Stimulated activated CD4-positive, alpha-beta T cell treated with anti-CD3 and anti-CD28 coated beads, Interleukin-15, amount 100 ng/mL, for 48 hours (primary cell): Measurements from ENCODE around the gene HMX1.

Experiments
- DNase-seq, 2 donors: peaks; one replicate each; pipeline ENCODE4 v3.0.0-alpha.2; 2020; ENCODE audit warnings: low read depth in 2 of 2

The HMX1 gene

DNA sequence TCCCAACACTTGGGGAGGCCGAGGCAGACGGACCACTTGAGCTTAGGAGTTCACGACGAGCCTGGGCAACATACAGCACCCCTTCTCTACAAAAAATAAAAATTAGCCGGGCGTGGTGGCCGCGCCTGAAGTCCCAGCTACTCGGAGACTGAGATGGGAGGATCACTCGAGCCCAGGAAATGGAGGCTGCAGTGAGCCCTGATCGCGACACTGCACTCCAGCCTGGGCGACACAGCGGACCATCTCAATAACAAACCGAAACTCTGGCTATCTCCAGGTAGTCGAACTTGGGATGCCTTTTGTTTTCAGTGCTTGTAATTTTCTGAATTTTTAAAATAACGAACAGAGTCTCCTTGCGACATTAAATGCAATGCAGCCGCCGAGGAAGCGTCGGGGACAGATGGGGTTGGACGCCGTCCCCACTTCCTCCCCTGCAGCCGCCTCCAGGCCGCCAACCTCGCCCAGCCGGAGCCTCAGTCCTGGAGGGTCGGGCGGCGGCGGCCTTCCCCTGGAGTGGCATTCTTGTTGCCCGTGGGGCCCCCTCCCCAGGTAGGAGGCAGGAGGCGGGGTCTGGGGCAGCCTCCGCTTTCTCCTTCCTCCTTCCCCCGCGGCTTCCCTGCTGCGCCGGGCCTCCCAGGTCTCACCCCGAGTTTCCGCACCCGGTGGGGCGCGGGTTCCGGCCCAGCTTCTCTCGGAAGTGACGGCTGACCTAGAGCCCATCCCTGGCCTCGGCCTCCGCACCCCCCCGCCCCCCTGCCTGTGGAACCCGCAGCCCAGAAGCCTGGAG is 14.6 kb downstream of the HMX1 start:
- no peak for DNase-seq

DNA sequence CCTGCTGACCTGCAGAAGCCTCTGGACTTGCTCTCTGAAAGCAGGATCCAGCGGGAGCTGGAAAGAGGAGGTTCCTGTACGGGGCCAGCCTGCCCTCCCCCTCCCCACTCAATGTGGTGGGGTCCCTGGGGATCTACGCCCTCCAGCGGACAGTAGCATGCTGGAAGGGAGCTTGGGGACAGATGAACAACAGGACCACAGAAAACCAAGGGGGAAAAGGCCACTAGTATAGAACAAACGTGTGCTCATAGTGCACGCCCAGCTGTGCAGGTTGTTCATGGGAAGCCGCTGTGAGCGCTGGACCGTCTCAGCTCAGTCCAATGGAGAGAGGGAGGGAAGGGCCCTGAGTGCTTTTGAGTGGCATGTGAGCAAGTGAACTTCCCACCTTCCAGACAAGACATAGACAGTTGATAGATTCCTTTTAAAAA is 15.8 kb downstream of the HMX1 start:
- no peak for DNase-seq

DNA sequence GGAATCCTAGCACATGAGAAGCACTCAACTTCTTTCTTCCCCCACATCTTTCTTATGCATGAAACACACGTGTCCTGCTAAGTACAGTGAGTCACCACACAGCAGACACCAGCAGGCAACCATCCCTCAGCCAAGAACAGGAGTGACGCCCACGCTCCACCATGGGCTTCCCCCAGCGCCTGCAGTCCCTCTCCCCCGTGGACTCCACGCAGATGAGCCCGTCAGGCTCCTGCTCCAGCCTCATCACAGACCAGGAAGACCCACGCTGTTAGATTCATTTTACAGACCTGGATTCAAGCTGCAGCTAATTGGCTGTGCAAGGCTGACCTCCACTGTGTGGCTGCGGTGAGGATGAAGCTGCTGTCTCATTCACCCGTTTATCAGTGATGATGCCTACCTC is 16.7 kb downstream of the HMX1 start:
- no peak for DNase-seq

DNA sequence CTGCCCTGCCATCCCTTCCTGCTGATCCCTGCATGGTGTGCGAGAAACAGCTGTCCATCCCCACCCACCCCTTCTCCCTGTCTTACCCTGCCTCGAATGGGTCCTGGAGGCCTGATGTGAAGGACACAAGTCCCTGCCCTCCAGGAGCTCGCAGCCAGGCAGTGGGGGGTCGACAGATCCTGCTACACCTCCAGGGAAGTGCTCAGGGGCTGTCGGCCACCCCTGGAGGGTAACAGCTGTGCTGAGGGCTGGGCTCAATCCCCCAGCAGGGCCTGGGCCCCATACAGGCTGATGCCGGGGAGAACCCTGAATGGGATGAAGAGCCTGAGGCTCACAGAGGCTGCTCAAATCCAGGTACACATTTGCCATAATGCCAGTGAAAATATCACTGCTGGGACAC is 17.6 kb downstream of the HMX1 start:
- no peak for DNase-seq

DNA sequence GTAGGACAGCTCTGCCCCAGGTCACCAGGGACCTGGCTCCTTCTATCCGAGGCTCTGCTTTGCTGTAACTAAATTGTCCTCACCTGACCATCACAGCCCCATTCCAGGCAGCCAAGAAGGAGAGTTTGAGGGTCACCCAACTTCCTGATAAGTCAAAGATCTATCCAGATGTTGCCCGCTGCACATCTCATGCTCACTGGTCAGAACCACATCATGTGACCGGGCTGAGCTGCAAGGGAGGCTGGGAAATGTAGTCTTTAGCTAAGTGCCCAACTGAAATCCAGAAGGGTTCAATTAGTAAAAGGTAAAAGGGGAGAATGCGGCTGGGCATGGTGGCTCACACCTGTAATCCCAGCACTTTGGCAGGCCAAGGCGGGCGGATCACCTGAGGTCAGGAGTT is 18.4 kb downstream of the HMX1 start:
- no peak for DNase-seq

DNA sequence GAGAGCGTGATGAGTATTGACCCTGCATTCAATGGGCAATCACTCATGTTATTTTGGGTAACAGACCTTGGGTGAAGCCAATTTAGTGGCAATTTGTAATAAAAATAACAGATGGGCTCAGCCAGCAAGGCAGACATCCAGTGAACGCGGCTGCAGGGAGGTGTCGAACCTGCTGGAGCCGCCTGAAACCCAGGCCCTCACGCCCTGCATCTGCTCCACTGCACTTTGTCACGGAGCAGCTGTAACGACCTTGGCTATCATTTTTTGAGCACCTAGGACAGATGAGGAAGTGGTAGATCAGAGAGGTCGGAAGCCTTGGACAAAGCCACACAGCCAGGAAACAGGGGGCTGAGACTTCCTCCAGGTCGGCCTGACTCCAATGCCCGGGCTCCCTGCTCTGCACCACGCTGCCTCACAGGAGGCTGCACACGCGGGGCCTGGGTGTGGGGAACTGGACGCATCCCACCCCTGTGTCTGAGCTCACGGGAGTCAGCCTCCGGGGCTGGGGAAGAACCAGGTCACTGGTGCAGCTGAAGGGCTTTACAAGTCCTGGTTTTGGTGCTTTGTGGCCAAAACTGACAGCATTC is 19.4 kb downstream of the HMX1 start:
- no peak for DNase-seq

DNA sequence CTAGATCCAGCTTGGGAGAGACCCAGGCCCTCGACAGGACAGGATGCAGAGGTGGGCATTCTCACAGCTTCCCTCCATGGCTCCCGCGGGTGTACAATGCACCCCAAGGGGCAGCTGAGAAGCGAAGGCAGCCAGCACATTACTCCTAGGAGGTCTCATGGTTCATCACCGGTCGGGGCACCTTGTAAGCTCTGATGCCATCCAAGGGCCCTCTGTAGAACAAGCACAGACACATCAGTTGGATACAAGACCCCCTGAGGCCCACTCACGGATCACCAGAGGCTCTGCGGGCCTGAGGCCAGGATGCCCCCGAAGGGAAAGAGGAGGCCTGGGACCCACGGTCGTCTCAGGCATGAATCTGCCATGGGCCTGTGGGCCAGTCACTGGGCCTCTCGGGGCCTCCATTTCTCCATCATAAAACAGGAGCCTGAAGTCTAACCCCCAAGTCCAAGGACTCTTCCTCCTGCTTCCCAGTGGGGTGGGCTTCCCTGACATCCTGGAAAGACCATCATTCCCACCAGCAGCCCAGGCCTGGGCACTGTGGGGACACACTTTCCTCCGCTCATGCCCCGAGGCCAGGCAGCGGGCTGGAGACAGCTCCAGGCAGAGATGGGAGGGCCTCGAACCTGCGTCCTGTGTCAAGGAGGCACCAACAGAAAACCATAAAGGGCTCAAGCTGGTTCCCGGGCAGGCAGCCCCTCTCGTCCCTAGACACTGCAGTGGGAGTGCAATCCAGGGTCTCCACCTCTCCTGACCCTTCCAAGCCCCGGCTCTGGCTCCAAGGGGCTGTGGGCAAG is 20.1 kb downstream of the HMX1 start:
- no peak for DNase-seq

DNA sequence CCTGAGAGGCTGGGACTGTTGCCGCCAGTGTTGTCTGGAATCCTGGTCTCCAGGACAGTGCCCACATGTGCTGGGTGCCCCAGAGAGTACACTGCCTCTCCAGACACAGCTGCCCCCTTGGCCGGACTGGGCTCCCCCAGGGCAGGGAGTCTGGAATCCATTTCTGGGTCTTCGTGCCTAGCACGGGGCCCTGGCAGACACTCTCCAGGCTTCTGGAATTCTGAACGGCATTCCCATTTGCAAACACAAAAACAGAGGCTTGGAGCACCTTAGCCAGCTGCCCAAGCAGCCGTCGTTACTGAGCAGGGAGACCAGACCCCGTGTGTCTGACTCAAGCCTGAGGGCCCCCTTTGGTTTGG is 20.8 kb downstream of the HMX1 start:
- DNase-seq: no peak

DNA sequence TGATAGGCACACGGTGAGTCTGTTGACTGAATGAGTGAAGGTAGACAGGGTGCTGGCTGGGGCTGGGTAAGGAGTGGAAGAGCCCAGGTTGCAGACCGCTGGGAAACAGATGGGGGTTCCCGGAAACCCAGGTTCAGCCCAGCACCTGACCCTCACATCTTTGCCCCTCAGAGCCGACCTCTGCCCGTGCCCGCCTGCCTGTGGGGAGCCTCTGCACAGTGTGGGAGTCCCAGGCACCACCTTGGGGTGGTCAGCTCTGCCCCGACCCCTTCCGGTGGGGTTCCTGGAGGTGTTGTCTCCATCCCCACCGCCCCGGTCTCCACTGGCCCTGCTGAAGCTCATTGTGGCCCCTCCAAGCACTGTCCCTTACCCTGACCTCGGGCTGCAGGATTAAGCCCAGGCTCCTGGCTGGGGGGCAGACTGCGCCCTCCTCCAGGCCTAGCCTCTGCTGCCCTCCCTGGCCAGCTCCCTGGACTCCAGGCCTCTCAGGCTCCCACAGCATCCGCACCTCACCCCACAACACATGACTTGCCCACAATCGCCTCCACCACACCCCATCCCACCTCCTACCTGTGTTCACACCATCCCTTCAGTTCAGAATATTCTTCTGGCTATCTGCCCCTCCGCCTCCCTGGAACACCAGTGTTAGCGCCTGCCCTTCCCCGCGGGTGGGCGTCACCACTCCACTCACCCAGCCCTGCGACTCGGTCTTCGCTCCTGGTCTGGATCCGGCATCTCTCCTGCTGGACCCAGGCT is 21.4 kb downstream of the HMX1 start:
- DNase-seq: no peak

DNA sequence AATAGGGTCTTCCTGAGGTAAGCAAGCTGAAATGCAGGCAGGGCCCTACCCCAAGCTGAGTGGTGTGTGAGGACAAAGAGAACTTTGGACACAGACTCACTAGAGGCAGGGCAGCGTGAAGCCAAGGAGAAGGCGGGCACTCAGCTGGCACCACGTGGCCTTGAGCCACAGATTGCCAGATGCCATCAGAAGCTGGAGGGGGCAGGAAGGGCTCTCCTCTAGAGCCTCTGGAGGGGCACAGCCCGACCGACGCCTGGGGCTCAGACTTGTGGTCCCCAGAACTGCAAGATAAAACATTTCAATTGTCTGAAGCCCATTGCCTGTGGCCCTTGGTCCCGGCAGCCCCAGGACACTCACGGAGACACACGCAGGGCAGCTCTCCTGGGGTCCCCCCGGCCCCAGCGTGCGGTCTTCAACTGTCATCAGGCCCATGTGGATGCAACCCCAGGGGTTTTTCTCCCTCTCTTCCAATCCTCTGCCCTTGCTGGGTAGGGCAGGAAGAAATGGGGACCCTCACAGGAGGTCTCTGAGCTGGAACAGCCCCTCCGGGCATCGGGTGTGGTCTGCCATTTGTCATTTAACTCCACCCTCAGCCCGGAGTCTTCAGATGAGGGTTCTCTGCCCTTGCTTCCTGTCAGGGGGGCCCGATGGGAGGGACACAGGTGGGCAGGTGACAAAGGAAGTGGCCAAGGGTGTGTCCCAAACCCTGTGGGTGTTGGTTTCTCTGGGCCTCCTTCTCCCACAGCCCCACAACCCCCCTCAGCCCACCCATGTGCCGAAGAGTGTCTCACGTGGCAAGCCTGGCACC is 22.2 kb downstream of the HMX1 start:
- no peak for DNase-seq

DNA sequence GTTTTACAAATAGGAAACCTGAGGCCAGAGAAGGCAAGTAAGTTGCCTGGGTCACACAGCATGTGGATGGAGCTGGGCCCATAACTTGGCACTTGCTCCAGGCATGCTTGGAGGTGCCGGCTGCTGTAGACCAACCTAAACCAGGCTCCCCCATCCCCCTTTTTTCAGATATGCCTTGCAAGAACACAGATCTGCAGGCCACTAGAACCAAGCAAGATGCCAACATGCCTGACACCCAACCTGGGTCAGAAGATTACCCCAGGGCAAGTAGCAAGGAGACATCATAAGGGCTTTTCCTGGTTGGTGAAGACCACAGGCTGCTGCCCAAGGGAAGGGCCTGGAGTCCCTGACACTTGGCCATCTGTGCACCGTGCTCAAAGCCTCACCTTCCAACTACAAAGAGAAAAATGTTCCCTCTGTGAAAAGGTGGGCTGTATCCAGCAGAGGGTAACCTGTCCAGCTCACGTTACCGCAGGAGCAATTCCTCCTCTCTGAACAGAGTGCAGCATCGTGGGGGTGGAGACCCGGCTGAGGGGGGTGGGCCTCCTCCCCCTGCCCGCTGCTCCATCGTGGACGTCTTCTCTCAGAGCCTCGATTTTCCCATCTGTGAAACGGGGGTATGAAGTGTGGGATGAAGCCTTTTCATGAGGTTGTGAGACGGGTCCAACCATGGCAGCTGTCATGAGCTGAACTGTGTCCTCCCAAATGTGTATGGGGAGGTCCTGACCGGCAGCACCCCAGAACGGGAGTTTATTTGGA is 23.0 kb downstream of the HMX1 start:
- DNase-seq: no peak

DNA sequence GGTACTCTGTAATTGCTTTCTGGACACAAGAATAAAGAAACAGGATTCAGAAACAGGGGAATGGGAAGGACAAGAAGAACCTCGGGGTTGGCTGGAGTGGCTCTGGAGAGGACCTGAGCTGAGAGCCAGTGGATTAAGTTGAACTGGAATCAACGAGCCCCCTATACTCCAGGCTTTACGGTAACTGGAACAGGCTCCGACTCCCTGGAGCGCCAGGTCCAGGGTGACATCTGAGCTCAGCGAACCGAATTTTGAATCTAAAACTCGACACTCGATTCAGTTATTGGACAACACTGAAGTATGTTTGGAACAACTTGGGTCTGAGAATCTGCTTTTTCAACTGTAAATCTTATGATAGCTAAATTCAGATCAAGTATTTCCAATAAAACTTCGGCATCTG is 23.9 kb downstream of the HMX1 start:
- DNase-seq: no peak

DNA sequence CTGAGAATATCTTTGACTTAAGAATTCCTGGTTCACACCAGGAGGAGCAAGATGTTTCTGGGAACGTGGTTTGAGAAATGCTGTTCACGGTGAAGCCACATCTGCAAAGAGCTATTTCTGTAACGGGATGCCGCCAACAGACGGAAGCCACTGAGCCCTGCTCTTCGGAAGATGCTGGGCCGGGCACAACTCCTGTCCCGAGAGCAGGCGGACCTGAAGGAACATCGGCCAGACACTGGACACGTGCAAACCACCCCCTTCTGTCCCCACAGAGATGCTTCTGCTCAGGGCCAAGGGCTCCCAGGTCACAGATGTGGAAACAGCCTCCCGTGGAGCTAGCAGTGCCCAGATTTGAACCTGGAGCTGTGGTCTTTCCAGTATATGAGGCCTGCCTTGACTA is 24.3 kb downstream of the HMX1 start:
- DNase-seq: no peak

DNA sequence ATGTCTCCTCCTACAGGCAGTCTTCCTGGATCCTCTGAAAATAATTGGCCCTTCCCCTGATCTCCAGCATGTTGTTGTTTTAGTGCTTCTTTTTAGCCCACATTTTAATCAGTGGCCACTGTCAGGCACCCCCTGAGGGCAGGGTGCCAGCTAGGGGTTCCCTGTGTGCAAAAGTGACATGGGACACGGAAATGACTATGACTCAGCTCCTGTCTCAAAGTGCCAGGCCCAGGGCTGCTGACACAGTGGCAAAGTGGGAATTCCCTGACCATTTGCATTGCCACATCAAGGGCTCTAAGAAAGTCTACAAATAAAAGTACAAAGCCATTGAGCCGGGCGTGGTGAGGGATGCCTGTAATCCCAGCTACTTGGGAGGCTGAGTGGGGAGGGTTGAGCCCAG is 24.8 kb downstream of the HMX1 start:
- DNase-seq: no peak

DNA sequence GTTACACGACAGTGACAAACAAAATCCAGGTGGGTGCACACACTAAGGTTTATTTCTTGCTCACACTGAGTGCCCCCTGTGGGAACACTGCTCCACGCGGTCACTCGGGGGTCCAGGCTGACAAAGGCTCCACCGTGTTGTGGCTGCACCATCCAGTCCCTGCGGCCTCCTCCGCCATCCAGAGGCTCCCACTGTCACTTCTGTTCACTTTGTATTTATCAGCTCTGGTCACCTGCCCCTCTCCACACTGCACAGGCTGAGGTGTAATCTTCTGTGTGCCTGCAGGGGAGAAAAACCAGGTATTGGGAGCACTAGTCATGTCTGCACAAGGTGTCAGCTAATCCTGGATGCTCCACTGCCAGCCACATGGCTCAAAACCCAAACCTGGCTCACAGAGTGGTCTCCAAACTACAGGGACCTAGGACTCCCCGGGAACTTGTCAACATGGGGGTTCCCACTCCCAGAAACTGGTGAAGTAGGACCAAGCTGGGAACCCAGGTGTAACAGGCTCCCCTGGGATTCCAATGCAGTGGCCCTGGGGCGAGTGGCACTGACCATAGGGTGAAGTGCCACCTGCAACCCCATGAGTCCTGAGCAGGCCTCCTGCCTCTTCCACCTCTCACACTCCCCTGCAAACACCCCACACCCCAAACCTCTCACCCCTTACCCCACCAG is 25.5 kb downstream of the HMX1 start:
- no peak for DNase-seq

DNA sequence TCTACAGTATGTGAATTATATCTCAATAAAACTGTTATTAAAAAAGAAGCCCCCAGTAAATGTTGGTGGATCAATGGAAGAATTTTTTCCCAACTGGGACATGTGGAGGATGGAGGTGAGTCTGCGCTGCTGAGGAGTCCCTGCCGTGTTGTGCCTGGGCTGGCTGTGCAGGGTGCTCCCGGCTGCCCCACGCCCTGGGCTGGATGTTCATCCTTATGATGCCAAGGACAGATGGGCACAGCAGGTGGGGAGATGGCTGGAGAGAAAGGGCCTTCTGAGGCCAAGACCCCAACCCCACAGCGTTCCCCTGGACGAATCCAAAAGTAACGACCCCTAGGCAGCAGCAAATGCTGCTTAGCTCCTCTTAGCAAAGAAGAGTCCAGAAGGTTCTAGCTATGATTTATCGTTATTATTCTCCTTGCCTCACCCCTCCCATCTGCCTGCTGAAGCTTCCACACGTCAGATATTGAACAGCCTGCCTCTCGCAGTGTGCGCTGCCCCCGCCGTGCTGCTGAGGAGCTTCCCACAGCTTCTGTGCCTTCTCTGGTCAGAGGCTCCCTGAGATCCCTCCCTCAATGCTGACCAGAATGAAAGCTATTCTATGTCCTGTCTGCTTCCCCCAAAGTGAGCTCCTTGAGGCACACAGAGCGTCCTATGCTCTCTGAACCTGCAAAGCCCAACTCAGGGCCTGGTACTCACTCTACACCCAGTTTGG is 26.5 kb downstream of the HMX1 start:
- DNase-seq: no peak

DNA sequence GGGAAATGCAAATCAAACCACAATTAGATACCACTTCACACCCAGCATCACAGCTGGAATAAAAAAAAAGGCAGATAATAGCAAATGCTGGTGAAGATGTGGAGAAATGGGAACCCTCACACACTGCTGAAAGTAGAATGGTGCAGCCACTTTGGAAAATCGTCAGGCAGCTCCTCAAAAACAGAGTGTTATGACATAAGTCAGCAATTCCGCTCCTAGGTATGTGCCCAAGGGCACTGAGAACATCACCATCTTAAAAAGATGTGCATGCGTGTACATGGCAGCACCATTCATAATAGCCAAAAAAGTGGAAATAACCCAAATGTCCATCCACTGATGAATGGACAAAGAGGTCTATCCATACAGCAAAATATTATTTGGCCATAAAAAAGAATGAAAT is 28.0 kb downstream of the HMX1 start:
- no peak for DNase-seq

DNA sequence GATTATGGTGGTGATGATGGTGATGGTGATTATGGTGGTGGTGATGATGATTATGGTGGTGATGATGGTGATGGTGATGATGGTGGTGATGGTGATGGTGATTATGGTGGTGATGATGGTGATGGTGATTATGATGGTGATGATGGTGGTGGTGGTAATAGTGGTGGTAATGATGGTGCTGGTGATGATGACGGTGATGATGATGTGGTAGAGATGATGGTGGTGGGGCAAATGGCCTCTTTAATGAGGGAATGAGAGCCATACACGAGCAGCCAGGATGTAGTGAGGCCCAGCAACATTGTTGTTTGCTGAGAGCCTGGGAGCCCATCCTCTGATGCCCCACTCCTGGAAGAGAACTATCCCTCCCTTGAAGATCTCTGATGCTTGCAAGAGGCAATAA is 29.0 kb downstream of the HMX1 start:
- DNase-seq: no peak

DNA sequence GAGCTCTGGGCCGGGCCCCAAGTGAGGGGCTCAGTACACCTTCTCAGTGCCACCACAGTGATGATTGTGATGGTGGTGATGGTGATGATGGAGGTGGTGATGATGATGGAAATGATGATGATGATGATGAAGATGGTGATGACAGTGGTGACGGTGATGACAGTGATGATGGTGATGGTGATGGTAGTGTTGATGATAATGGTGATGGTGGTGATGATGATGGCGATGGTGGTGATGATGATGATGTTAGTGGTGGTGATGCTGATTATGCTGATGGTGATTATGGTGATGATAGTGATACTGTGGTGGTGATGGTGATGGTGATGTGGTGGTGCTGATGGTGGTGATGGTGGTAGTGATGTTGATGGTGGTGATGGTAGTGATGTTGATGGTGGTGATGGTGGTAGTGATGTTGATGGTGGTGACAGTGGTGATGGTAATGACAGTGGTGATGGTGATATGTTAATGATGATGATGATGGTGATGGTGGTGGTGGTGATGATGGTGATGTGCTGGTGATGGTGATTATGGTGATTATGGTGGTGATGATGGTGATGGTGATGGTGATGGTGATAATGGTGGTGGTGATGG is 29.9 kb downstream of the HMX1 start:
- no peak for DNase-seq
